PC-9 (cell line): Measurements from ENCODE around the gene SLC22A2.

ENCODE experiments used
- EZH2 ChIP-seq: fragments of 200-600 bp; sonication (generic); IDR thresholded peaks from 2 replicates; pipeline ENCODE4 v1.8.0; 2017; ENCODE audit warnings: antibody characterized with exemption, low read depth
- TF ChIP-seq, protein P1 (sequence below): fragments of 200-600 bp; sonication (generic); conservative IDR thresholded peaks from 2 replicates; pipeline ENCODE4 v1.6.1; 2017; ENCODE audit warnings: mixed run types, antibody characterized with exemption, mild to moderate bottlenecking, moderate library complexity

GRCh38 chr6:160198606-160199211 lies 59.9 kb downstream of the SLC22A2 start:
- TF ChIP-seq, protein P1, sequence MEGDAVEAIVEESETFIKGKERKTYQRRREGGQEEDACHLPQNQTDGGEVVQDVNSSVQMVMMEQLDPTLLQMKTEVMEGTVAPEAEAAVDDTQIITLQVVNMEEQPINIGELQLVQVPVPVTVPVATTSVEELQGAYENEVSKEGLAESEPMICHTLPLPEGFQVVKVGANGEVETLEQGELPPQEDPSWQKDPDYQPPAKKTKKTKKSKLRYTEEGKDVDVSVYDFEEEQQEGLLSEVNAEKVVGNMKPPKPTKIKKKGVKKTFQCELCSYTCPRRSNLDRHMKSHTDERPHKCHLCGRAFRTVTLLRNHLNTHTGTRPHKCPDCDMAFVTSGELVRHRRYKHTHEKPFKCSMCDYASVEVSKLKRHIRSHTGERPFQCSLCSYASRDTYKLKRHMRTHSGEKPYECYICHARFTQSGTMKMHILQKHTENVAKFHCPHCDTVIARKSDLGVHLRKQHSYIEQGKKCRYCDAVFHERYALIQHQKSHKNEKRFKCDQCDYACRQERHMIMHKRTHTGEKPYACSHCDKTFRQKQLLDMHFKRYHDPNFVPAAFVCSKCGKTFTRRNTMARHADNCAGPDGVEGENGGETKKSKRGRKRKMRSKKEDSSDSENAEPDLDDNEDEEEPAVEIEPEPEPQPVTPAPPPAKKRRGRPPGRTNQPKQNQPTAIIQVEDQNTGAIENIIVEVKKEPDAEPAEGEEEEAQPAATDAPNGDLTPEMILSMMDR, result no peak
- TF ChIP-seq EZH2, result no peak
